Stimulated activated naive CD8-positive, alpha-beta T cell treated with anti-CD3 and anti-CD28 coated beads, Interleukin-15, amount 100 ng/mL, for 72 hours (primary cell): Measurements from ENCODE around the gene FHAD1.

Source experiments
- ATAC-seq: fragments of 150-1000 bp; cut with Tn5 transposase; 2 replicates; pipeline ENCODE4 v1.10.0; 2021; ENCODE audit warnings: mild to moderate bottlenecking, moderate library complexity
- DNase-seq, 2 donors: peaks; one replicate each; pipeline ENCODE4 v3.0.0; 2021 to 2022
- H3K27ac Mint-ChIP-seq, 2 donors: one replicate each; pipeline ENCODE4 v1.8.0; 2022; ENCODE audit warnings: mild to moderate bottlenecking in 2 of 2, mixed read lengths in 2 of 2, moderate library complexity in 2 of 2
- H3K27me3 Mint-ChIP-seq: one replicate; pipeline ENCODE4 v1.8.0; 2022; ENCODE audit warnings: mixed read lengths
- H3K4me1 Mint-ChIP-seq: one replicate; pipeline ENCODE4 v1.8.0; 2022; ENCODE audit warnings: mild to moderate bottlenecking, mixed read lengths
- H3K4me3 Mint-ChIP-seq, 2 donors: one replicate each; pipeline ENCODE4 v1.8.0; 2022; ENCODE audit warnings: mild to moderate bottlenecking in 2 of 2, mixed read lengths in 2 of 2, moderate library complexity in 1 of 2
- H3K9me3 Mint-ChIP-seq, 2 donors: one replicate each; pipeline ENCODE4 v1.8.0; 2022; ENCODE audit warnings: mixed read lengths in 2 of 2

FHAD1 gene

DNA sequence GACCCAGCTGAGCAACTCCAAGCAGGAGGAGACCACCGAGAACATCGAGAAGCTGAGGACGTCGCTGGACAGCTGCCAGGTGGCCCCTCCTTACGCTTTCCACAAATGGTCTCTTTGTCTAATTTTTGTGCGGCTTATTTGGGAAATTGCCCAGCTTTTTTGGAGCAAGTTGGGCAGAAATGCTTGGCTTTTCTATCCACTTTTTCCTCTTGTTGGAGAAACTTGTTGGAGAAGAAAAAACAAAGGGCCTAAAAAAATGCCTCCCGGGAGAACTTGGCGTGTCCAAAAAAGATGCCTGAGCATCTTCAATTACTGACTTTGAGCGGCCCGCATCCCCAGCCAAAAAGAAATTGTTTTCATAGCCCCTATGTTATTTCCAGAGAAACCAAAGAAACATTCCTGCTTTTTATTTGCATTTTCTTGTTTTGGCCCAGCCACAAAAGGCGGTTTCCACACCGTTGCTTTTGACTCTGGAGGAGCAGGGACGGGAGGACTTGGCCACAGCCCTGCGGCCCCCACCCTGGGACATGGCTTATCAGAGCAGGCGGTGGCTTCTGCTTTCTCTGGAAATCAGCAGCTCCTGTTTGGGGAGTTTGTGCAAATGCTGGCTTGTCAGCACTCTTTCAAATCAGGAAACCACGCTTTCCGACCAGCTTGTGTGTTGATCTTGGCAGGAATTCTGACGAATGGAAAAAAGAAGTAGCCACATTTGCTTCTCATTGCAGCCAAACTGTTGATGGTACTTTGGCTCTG is 81.5 kb downstream of the FHAD1 start:
- no peak overlapping the region for H3K27ac Mint-ChIP-seq

DNA sequence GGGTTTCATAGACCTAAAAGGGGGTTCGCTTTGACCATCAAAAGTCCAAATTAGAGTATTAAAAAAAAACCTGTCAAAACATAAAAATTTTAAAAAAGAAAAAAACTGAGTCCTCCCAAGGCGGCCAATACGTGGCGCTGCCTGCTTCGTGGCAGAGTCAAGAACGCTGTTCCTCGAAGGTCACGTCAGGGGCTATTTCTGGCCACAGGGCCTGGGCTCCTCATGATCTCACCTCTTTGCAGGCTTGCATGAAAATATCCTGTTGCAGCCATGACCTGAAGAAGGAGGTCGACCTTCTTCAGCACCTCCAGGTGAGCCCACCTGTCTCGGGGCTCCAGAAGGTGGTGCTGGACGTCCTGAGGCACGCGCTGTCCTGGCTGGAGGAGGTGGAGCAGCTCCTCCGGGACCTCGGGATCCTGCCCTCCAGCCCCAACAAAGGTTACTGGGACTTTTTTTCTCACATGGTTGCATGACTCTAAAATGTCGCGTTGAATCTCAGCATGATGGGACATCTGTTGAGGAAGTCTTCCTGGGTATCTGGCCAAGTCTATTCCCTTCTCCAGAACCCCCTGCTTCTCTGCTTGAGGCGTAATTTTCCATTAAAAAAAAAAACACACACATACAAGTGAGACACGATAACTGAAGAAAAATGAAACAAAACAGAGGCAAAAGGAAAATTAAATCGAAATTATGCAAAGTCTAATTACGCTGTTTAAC is 82.2 kb downstream of the FHAD1 start:
- DNase-seq (no peak), ATAC-seq (no peak)
- Mint-ChIP-seq H3K27me3 (peaks cover 15% of the 10 kb centered on the region), H3K9me3 (no peaks in the 10 kb centered on the region), H3K4me3 (no peak overlapping the region), H3K4me1 (no peaks in the 10 kb centered on the region), H3K27ac (no peak overlapping the region)

More for the DNA sequence above, 81.5 kb downstream of the FHAD1 start:
- Mint-ChIP-seq H3K9me3 (no peaks in the 10 kb centered on the region), H3K27me3 (peaks cover 20% of the 10 kb centered on the region), H3K4me3 (no peak overlapping the region), H3K4me1 (no peaks in the 10 kb centered on the region)
- ATAC-seq (no peak), DNase-seq (no peak)

DNA sequence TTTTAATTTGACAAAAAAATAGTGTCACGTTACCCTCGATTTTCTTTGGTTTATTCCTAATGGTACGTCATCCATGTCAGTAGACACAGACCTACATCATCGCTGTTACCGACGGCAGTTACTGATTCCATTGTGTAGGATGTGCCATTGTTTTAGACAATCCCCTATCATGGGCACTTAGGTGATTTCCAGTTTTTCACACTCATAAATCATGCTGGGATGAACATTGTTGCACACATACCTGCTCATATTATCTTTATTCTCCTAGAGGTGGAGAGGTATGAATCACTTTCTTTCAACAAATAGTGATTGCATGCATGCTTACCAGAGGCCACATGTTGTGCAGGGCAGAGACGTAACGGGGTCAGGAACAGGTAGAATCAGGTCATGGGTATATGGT is 83.0 kb downstream of the FHAD1 start:
- Mint-ChIP-seq H3K4me1 (no peaks in the 10 kb centered on the region), H3K27ac (no peak overlapping the region), H3K9me3 (no peaks in the 10 kb centered on the region), H3K27me3 (peaks cover 8% of the 10 kb centered on the region), H3K4me3 (no peak overlapping the region)
- DNase-seq (no peak), ATAC-seq (no peak)

DNA sequence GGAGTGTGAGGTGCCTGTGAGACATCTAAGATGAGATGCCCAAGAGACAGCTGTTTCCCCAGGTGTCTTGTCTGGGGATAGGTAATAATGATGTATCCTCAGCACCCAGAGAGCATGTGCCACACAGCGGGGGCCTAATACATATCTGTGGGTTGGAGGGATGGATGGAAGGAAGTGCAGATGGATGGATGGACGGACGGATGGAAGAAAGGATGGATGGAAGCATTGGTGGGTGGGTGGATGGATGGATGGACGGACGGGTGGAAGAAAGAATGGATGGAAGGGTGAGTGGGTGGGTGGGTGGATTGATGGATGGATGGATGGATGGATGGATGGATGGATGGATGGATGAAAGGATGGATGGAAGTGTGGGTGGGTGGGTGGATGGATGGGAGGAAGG is 84.2 kb downstream of the FHAD1 start:
- no peak for ATAC-seq

DNA sequence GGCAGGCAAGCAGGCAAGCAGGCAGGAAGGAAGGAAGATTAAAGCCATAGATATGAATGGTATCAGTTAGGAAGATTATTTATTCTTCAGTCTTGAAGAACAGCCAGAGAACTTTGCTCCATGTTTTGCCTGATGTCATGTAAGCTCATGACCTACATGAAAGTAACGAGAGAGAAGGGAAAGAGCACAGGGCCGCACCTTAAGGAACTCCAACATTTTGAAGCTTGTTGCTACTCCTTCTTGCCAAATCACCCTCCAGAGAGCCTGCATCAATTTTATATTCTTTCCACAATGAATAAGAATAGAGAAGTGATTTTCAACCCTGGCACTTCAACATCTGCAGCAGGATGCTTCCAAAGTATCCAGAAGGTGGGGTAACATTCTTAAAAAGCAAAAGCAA is 84.7 kb downstream of the FHAD1 start:
- Mint-ChIP-seq H3K27ac (no peak overlapping the region), H3K4me3 (no peak overlapping the region), H3K9me3 (no peaks in the 10 kb centered on the region), H3K4me1 (no peaks in the 10 kb centered on the region), H3K27me3 (peaks cover 22% of the 10 kb centered on the region)
- ATAC-seq (no peak), DNase-seq (no peak)

More for the DNA sequence above, 84.2 kb downstream of the FHAD1 start:
- H3K4me3 Mint-ChIP-seq: no peak overlapping the region
- no peaks in the 10 kb centered on the region for H3K4me1 Mint-ChIP-seq
- peaks cover 16% of the 10 kb centered on the region for H3K27me3 Mint-ChIP-seq
- H3K27ac Mint-ChIP-seq: peak overlapping the region in 1 of 2 donors; percentile 60
- no peaks in the 10 kb centered on the region for H3K9me3 Mint-ChIP-seq
- DNase-seq: no peak

DNA sequence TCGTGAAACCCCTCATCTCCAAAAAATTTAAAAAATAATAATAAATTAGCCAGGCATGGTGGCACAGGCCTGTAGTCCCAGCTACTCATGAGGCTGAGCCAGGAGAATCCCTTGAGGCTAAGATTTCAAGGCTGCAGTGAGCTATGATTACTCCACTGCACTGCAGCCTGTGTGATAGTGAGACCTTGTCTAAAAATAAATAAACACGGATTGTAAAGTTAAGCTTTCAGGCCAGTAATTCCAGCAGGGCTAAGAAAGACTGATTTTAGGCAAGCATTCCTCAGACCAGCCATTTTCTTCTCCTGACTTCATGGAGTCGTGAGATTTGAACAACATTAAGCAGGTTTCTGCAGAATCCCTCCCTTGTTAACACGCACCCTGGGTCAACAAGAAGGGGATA is 85.5 kb downstream of the FHAD1 start:
- Mint-ChIP-seq H3K27me3 (peaks cover 29% of the 10 kb centered on the region), H3K27ac (no peak overlapping the region), H3K4me3 (no peak overlapping the region), H3K9me3 (no peaks in the 10 kb centered on the region), H3K4me1 (no peaks in the 10 kb centered on the region)
- ATAC-seq (no peak), DNase-seq (no peak)

- no peak for DNase-seq
- Mint-ChIP-seq H3K27me3 (peaks cover 31% of the 10 kb centered on the region), H3K4me1 (no peaks in the 10 kb centered on the region), H3K27ac (no peak overlapping the region), H3K9me3 (no peaks in the 10 kb centered on the region), H3K4me3 (no peak overlapping the region)
- ATAC-seq: no peak
Measured at GRCh38 chr1:15332952-15333715, 86.1 kb downstream of the FHAD1 start.

DNA sequence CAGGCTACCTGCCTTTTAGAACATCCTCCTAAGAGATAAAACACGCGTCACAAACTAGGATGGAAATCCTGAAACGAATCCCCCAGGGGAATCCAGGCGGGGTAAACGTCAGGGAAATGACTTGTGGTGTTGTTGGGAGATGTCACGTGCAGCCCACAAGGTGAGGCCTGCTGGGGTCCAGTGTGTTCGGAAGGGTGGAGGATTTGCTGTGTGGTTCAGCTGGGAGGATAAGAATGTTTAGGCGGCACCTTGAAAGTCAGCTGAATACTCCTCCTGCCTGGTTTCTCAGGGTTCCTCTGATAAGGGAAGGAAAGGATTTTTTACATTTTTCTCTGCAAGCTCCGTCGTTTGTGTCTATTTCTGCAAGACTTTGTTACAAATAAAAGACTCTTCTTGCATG is 88.0 kb downstream of the FHAD1 start:
- Mint-ChIP-seq H3K4me3 (no peak overlapping the region), H3K27me3 (peaks cover 31% of the 10 kb centered on the region), H3K9me3 (no peaks in the 10 kb centered on the region), H3K4me1 (no peaks in the 10 kb centered on the region), H3K27ac (no peak overlapping the region)
- no peak for ATAC-seq
- DNase-seq: no peak

DNA sequence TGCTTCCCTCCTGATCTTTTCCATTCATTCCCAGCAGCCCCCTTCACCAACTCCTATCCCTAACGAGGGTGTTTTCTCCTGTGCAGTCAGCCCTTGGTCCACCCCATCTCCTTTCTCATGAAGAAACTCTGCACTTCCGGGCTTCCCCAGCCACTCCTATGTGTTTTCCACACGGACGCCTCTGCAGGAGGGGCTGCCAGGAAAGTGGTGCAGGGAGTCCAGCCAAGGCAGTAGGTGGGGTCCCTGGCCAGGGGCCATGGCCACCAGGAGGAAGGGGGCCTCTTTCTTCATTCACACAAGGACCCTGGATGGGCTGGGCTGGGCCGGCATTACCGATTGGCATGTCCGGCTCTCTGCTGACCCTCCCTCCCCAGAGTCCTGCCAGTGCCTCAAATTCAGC is 89.8 kb downstream of the FHAD1 start:
- ATAC-seq (no peak), DNase-seq (no peak)
- no peaks in the 10 kb centered on the region for H3K9me3 Mint-ChIP-seq
- H3K27me3 Mint-ChIP-seq: peaks cover 28% of the 10 kb centered on the region
- H3K4me3 Mint-ChIP-seq: no peak overlapping the region
- H3K4me1 Mint-ChIP-seq: no peaks in the 10 kb centered on the region
- H3K27ac Mint-ChIP-seq: peak overlapping the region in 1 of 2 donors; percentile 11

GRCh38 chr1:15337656-15338402 is 90.8 kb downstream of the FHAD1 start:
- ATAC-seq: no peak
- Mint-ChIP-seq H3K4me3 (no peak overlapping the region), H3K27ac (no peak overlapping the region), H3K4me1 (no peaks in the 10 kb centered on the region), H3K9me3 (no peaks in the 10 kb centered on the region), H3K27me3 (peaks cover 32% of the 10 kb centered on the region)
- DNase-seq: no peak

DNA sequence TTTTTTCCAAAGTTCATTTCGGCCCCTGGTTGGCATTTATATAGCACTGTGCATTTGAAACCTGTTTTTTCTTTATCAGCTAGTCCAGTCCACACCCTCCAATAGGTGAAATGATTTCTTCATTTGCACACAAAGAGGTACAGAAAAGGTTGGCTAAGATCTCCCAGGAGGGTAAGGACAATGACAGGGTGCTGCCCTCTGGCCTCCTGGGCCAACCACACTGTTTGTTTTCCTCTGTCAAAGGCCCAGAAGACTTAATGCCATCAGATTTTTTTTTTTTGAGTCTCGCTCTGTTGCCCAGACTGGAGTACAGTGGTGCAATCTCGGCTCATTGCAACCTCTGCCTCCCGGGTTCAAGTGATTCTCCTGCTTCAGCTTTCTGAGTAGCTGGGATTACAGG is 92.5 kb downstream of the FHAD1 start:
- Mint-ChIP-seq H3K27me3 (peaks cover 49% of the 10 kb centered on the region), H3K4me3 (no peak overlapping the region)
- no peak for ATAC-seq

DNA sequence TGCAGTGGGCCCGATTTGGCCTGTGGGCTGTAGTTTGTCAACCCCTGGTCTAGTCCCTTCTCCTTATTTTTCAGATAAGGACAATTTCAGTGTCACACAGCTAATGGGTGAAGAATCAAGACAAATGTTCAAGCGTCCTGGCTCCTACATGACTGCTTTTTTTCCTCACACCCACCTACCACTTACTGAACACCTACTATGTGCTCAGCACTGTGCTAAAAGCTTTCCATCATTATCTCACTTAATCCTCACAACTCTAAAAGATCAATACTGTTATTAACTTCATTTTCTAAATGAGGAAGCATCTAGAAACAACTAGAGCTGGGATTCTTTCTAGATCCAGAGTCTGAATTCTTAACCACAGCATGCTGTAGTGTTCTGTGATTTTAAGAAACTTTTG is 94.2 kb downstream of the FHAD1 start:
- Mint-ChIP-seq H3K4me1 (peaks cover 26% of the 10 kb centered on the region), H3K27me3 (peaks cover 57% of the 10 kb centered on the region), H3K9me3 (no peaks in the 10 kb centered on the region), H3K27ac (no peak overlapping the region), H3K4me3 (no peak overlapping the region)
- ATAC-seq (no peak), DNase-seq (no peak)

More for the DNA sequence above, 92.5 kb downstream of the FHAD1 start:
- peaks cover 12% of the 10 kb centered on the region for H3K4me1 Mint-ChIP-seq
- no peak overlapping the region for H3K27ac Mint-ChIP-seq
- no peak for DNase-seq
- no peaks in the 10 kb centered on the region for H3K9me3 Mint-ChIP-seq

DNA sequence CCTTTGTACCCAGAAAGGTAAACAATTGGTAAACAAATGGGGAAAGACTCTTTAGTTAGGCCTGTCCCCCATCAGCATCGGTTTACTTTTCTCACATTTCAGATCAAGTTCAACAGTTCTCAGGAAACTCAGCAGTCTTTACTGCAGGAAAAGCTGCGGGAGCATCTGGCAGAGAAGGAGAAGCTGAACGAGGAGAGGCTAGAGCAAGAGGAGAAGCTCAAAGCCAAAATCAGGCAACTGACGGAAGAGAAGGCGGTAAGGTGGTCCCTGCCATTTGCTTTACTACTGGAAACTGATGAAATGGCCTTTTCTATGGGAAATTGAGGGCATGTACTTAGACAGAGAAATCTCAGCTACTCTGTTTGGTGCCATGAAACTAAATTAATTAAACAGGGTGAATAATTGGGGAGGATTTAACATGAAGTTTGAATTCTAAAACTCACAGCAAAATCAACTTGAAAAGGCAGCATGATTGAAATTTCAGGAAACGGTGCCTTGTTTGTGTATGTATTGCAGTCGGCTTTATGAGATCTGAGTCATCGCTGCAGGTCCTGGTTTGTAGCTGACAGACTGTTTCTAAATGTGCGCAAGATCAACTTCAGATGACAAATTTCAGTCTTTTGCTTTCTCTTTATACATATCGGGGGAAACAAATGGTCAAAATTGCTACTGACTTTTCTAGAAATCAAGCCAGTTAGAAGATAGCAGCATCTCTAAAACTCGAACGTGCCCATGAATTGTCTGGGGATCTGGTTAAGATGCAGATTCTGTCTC is 94.8 kb downstream of the FHAD1 start:
- Mint-ChIP-seq H3K9me3 (no peaks in the 10 kb centered on the region), H3K27me3 (peaks cover 53% of the 10 kb centered on the region), H3K4me1 (peaks cover 32% of the 10 kb centered on the region), H3K27ac (no peak overlapping the region), H3K4me3 (no peak overlapping the region)
- DNase-seq: no peak
- ATAC-seq: no peak

GRCh38 chr1:15342408-15342967 is 95.5 kb downstream of the FHAD1 start:
- H3K4me3 Mint-ChIP-seq: no peak overlapping the region

More at GRCh38 chr1:15342408-15342967, 95.5 kb downstream of the FHAD1 start:
- DNase-seq (no peak), ATAC-seq (no peak)
- peaks cover 38% of the 10 kb centered on the region for H3K4me1 Mint-ChIP-seq
- peaks cover 47% of the 10 kb centered on the region for H3K27me3 Mint-ChIP-seq
- no peak overlapping the region for H3K27ac Mint-ChIP-seq
- H3K9me3 Mint-ChIP-seq: no peaks in the 10 kb centered on the region
